RWPE2 (cell line): ENCODE data around the gene COL25A1.

Source experiments
- ATAC-seq: fragments of 200-7000 bp; cut with Tn5 transposase; 3 replicates; pipeline ENCODE4 v1.9.1; 2021; ENCODE audit warnings: low read depth
- DNase-seq: peaks from one replicate; pipeline ENCODE4 v3.0.0-alpha.2; 2020; ENCODE audit warnings: low spot score
- H3K27ac ChIP-seq: fragments of 450-650 bp; 2 replicates; pipeline ENCODE4 v1.5.1; 2017; ENCODE audit warnings: mild to moderate bottlenecking; ENCODE audit not compliant: poor library complexity, severe bottlenecking
- H3K27me3 ChIP-seq: fragments of 250-450 bp; sonication (Bioruptor Pico); 2 replicates; pipeline ENCODE4 v1.5.1; 2021; ENCODE audit warnings: mild to moderate bottlenecking, moderate library complexity; ENCODE audit not compliant: insufficient read depth, poor library complexity, severe bottlenecking
- H3K36me3 ChIP-seq: fragments of 250-450 bp; sonication (Bioruptor Pico); 2 replicates; pipeline ENCODE4 v1.5.1; 2020; ENCODE audit warnings: low read depth, mild to moderate bottlenecking, moderate library complexity
- H3K4me1 ChIP-seq: fragments of 250-450 bp; sonication (Bioruptor Pico); 2 replicates; pipeline ENCODE4 v1.5.1; 2021; ENCODE audit warnings: mild to moderate bottlenecking, moderate library complexity; ENCODE audit not compliant: insufficient read depth, poor library complexity, severe bottlenecking
- H3K4me3 ChIP-seq: fragments of 250-450 bp; sonication (Bioruptor Pico); 2 replicates; pipeline ENCODE4 v1.5.1; 2021; ENCODE audit warnings: mild to moderate bottlenecking, moderate library complexity; ENCODE audit not compliant: severe bottlenecking
- H3K9me3 ChIP-seq: fragments of 250-450 bp; sonication (Bioruptor Pico); 2 replicates; pipeline ENCODE4 v1.5.1; 2021; ENCODE audit warnings: mild to moderate bottlenecking, moderate library complexity; ENCODE audit not compliant: severe bottlenecking
- TF ChIP-seq, protein P1 (sequence below): fragments of 450-650 bp; IDR thresholded peaks from one replicate; pipeline ENCODE4 v1.5.1; 2017; ENCODE audit warnings: mild to moderate bottlenecking, moderate library complexity; ENCODE audit not compliant: poor library complexity, severe bottlenecking

Gene COL25A1

DNA sequence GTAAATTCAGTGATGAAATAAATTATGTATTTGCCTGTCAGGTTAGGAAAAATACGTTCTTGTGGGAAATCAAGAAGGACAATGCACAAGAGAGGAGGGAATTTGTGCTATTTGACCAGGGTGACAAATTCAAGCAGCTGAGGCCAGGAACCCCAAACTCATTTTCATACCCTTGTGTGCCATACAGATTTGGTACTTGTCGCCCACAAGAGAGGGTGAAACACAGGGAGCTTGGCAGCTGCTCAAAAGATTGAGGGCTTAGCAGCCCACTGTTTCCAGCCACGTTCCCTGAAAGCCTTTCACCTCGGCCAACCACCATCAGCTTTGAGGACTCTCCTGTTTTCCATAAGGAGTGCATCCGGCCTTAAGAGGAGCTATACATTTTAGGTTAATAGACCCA lies 111.2 kb downstream of the COL25A1 start:
- no peaks in the 10 kb centered on the region for H3K27me3 ChIP-seq
- TF ChIP-seq, protein P1, sequence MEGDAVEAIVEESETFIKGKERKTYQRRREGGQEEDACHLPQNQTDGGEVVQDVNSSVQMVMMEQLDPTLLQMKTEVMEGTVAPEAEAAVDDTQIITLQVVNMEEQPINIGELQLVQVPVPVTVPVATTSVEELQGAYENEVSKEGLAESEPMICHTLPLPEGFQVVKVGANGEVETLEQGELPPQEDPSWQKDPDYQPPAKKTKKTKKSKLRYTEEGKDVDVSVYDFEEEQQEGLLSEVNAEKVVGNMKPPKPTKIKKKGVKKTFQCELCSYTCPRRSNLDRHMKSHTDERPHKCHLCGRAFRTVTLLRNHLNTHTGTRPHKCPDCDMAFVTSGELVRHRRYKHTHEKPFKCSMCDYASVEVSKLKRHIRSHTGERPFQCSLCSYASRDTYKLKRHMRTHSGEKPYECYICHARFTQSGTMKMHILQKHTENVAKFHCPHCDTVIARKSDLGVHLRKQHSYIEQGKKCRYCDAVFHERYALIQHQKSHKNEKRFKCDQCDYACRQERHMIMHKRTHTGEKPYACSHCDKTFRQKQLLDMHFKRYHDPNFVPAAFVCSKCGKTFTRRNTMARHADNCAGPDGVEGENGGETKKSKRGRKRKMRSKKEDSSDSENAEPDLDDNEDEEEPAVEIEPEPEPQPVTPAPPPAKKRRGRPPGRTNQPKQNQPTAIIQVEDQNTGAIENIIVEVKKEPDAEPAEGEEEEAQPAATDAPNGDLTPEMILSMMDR = no peak
- H3K36me3 ChIP-seq = no peaks in the 10 kb centered on the region
- no peak overlapping the region for H3K4me3 ChIP-seq
- DNase-seq (no peak), ATAC-seq (no peak)
- H3K9me3 ChIP-seq = no peaks in the 10 kb centered on the region
- H3K4me1 ChIP-seq = no peaks in the 10 kb centered on the region
- H3K27ac ChIP-seq = no peak overlapping the region

DNA sequence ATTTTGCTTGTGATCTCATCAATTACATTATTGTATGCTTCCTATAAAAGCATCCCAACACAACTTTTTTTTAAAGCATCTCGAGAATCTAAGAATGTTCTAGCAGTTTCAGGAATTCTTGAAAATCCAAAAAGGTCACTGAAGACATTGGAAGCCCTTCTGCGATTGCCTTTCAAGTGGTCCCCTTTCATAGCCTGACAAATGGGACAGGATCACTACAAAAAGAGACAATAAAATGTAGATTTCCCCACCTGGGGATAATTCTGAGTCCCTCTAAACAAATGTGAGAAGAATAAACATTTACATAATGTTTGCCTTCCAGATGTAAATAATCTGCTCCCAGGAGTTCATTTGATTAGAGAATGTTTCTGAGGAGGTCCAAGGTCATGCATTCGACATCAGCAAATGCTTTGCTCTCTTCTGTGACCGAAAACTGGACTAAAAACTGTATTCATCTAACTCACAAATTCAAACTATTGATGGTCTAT lies 116.0 kb downstream of the COL25A1 start:
- DNase-seq (no peak), ATAC-seq (no peak)
- H3K4me1 ChIP-seq = no peaks in the 10 kb centered on the region
- TF ChIP-seq, protein P1 = no peak
- H3K4me3 ChIP-seq = no peak overlapping the region
- no peak overlapping the region for H3K27ac ChIP-seq
- H3K27me3 ChIP-seq = no peaks in the 10 kb centered on the region
- no peaks in the 10 kb centered on the region for H3K36me3 ChIP-seq
- H3K9me3 ChIP-seq = no peaks in the 10 kb centered on the region

DNA sequence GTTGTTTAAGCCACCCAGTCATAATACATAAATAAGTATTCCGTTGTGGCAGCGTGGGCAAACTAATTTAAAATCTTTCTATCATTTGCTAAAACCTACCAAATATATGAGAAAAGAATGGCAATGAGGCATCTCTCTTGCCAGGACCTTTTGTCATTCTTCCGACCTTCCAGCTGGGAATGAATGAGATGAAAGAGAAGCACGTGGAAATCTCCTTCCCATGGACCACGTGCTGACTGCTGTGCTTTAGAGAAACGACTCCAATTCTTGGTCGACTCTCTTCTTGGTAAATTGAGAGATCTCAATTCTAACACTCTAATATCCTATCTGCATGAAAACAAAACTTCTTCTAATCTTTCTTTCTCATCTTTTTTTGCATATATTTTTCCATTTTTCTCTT lies 116.5 kb downstream of the COL25A1 start:
- Histone ChIP-seq H3K9me3 (no peaks in the 10 kb centered on the region), H3K4me1 (no peaks in the 10 kb centered on the region), H3K36me3 (no peaks in the 10 kb centered on the region), H3K4me3 (no peak overlapping the region), H3K27me3 (no peaks in the 10 kb centered on the region), H3K27ac (no peak overlapping the region)
- no peak for DNase-seq
- TF ChIP-seq, protein P1 = no peak
- no peak for ATAC-seq

DNA sequence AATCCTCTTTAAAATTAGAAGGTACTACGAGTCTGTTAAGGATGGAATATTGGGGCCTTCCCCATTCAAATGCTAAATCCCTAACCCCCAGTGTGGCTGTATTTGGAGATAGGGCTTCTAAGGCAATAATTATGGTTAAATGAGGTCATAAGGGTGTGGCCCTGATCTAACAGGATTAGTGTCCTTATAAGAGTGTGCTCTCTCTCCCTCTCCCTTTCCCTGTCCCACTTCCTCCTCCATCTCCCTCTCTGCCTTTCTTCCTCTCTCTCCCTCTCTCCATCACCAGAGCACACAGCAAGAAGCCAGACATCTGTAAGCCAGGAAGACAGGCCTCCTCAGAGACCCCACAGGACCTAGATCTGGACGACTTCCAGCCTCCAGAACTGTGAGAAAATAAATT lies 116.9 kb downstream of the COL25A1 start:
- ATAC-seq (no peak), DNase-seq (no peak)
- Histone ChIP-seq H3K27ac (no peak overlapping the region), H3K9me3 (no peaks in the 10 kb centered on the region), H3K4me1 (no peaks in the 10 kb centered on the region), H3K36me3 (no peaks in the 10 kb centered on the region), H3K27me3 (no peaks in the 10 kb centered on the region), H3K4me3 (no peak overlapping the region)
- TF ChIP-seq, protein P1 = no peak

DNA sequence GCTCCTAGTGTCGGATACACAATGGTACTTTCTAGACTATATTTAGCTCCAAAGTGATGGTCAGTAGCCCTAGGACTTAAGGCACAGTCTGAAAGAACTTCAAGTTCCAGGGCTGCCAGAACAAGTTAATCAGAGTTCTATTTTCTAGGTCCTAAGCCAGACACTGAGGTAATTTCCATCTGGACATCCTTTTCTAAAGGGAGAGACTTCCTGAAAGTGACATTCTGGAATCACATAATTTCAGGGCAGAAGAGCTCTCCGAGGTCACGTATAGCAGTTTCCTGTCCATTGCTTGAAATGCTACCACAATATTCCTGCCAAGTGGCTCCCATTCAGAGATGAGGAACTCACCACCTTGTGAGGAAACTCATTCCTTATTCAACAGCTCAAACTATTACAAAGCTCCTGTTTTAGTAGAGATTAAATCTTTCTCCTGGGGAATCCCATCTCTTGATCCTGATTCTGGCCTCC lies 117.9 kb downstream of the COL25A1 start:
- Histone ChIP-seq H3K36me3 (no peaks in the 10 kb centered on the region), H3K4me1 (no peaks in the 10 kb centered on the region), H3K27ac (no peak overlapping the region), H3K27me3 (no peaks in the 10 kb centered on the region), H3K4me3 (no peak overlapping the region), H3K9me3 (no peaks in the 10 kb centered on the region)
- ATAC-seq (no peak), DNase-seq (no peak)
- TF ChIP-seq, protein P1 = no peak
